AG09319 (cell line): Measurements from ENCODE around the gene LYSMD2.

ENCODE experiments used
- DNase-seq: peaks from one replicate; pipeline ENCODE4 v3.0.0-alpha.2; 2010; ENCODE audit warnings: low read depth; ENCODE audit errors: extremely low read depth
- TF ChIP-seq, protein P1 (sequence below): IDR thresholded peaks from 2 replicates; pipeline ENCODE4 v1.5.1; 2011; ENCODE audit warnings: low read depth, mild to moderate bottlenecking, inconsistent platforms, low read length, moderate library complexity

Gene LYSMD2

GRCh38 chr15:51706291-51706690 lies 31.2 kb downstream of the LYSMD2 start:
- TF ChIP-seq, protein P1, sequence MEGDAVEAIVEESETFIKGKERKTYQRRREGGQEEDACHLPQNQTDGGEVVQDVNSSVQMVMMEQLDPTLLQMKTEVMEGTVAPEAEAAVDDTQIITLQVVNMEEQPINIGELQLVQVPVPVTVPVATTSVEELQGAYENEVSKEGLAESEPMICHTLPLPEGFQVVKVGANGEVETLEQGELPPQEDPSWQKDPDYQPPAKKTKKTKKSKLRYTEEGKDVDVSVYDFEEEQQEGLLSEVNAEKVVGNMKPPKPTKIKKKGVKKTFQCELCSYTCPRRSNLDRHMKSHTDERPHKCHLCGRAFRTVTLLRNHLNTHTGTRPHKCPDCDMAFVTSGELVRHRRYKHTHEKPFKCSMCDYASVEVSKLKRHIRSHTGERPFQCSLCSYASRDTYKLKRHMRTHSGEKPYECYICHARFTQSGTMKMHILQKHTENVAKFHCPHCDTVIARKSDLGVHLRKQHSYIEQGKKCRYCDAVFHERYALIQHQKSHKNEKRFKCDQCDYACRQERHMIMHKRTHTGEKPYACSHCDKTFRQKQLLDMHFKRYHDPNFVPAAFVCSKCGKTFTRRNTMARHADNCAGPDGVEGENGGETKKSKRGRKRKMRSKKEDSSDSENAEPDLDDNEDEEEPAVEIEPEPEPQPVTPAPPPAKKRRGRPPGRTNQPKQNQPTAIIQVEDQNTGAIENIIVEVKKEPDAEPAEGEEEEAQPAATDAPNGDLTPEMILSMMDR, result no peak
- DNase-seq, result peak; percentile 11

GRCh38 chr15:51702710-51703109 lies 34.7 kb downstream of the LYSMD2 start:
- TF ChIP-seq, protein P1, result no peak

GRCh38 chr15:51699373-51699772 lies 38.1 kb downstream of the LYSMD2 start:
- DNase-seq, result no peak
- TF ChIP-seq, protein P1, result no peak

More at GRCh38 chr15:51702710-51703109, 34.7 kb downstream of the LYSMD2 start:
- no peak for DNase-seq

- DNase-seq, result no peak
- TF ChIP-seq, protein P1, result no peak
Measured at GRCh38 chr15:51697163-51697562, 40.3 kb downstream of the LYSMD2 start.

DNA sequence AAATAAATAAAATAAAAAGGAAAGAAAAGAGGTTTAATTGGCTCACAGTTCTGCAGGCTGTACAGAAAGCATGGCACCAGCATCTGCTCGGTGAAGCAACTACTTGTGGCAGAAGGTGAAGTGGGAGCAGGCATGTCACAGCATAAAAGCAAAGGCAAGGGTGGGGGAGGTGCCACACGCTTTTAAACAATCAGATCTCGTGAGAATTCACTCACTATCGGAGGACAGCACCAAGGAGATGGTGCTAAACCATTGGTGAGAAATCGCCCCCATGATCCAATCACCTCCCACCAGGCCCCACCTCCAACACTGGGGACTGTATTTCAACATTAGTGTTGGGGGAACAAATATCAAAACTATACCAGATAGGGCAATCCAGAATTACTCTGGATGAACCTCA lies 40.9 kb downstream of the LYSMD2 start:
- no peak for DNase-seq
- TF ChIP-seq, protein P1, result no peak

- no peak for DNase-seq
- TF ChIP-seq, protein P1, result no peak
Measured at GRCh38 chr15:51692154-51692553, 45.3 kb downstream of the LYSMD2 start.

DNA sequence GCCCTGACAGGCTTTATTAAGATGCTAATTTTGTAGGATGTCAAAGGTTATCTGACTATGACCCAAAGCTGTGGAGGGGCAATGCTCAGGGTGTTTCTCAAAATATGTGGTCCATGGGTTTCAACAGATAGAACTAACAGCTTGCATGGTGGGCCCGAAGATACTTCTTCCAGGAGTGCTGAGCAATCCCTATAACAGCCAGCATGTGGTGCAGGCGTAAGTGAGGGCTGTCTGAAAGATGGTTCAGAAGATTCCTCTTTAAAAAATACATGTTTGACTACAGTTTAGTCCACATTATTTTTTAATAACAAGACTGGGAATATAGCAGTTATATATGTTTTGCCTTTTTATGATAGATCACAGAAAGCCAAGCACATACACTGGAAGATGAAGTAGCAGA lies 48.6 kb downstream of the LYSMD2 start:
- DNase-seq, result no peak
- TF ChIP-seq, protein P1, result peak; percentile 17

GRCh38 chr15:51687565-51687964 lies 49.9 kb downstream of the LYSMD2 start:
- DNase-seq, result no peak
- TF ChIP-seq, protein P1, result no peak
